Activated CD4-positive, alpha-beta memory T cell treated with anti-CD3 and anti-CD28 coated beads for 36 hours (primary cell): ENCODE results near the gene SH3PXD2B. TPM values are rescaled to one million over a fixed set of nuclear protein-coding genes. Genes with fewer than 3 reads are reported as not detected.
"Not testable (repeated sequence)": the region's sequence is repeated elsewhere in the genome, so short reads cannot be mapped to it uniquely, and the experiment has no call there.

Experiments used
- CTCF ChIA-PET: fragments of 350-600 bp; sonication (Branson Sonifier 250); formaldehyde crosslinking; loops from one replicate; lab custom pipeline; 2021; ENCODE audit warnings: antibody characterized with exemption, inconsistent platforms; lab: Charles Lee
- POLR2A ChIA-PET: fragments of 350-600 bp; sonication (Branson Sonifier 250); formaldehyde crosslinking; loops from one replicate; lab custom pipeline; 2021; ENCODE audit warnings: antibody characterized with exemption; lab: Charles Lee
- DNase-seq: peaks from one replicate; pipeline ENCODE4 v3.0.0-alpha.2; 2020
- H3K27ac Mint-ChIP-seq: one replicate; pipeline ENCODE4 v1.8.0; 2021; ENCODE audit warnings: mixed read lengths
- H3K27me3 Mint-ChIP-seq: one replicate; pipeline ENCODE4 v1.8.0; 2021; ENCODE audit warnings: mixed read lengths
- H3K36me3 Mint-ChIP-seq: one replicate; pipeline ENCODE4 v1.8.0; 2021; ENCODE audit warnings: mixed read lengths
- H3K4me1 Mint-ChIP-seq: one replicate; pipeline ENCODE4 v1.8.0; 2021; ENCODE audit warnings: low read depth, mixed read lengths
- H3K4me3 Mint-ChIP-seq: one replicate; pipeline ENCODE4 v1.8.0; 2021; ENCODE audit warnings: mild to moderate bottlenecking, mixed read lengths
- H3K9me3 Mint-ChIP-seq: one replicate; pipeline ENCODE4 v1.8.0; 2021; ENCODE audit warnings: mixed read lengths
- intact Hi-C: fragments of 100-400 bp; cut with micrococcal nuclease; formaldehyde crosslinking; loops from one replicate; pipeline ENCODE4 v1.15.1; 2023
- total RNA-seq, 2 experiments: library from RNA; stranded (reverse); gene quantifications; one replicate each; pipeline ENCODE4 v1.2.3, GENCODE V29; 2021

The SH3PXD2B gene
- total RNA-seq, 2 experiments from 2014 or later = 0.99 to 1.1 TPM

GRCh38 chr5:172481011-172481800 lies 26.9 kb upstream of the SH3PXD2B start:
- H3K27ac Mint-ChIP-seq = no peak overlapping the region
- no peaks in the 10 kb centered on the region for H3K9me3 Mint-ChIP-seq
- CTCF ChIA-PET = interaction anchor here (0.6 to 3.7 kb wide), 4 partner anchors 20 to 218 kb away, joined by 4 to 22 read pairs (median 4); no protein-coding TSS in a partner anchor
- no peak overlapping the region for H3K4me3 Mint-ChIP-seq
- intact Hi-C loops = no loop called here
- POLR2A ChIA-PET = no interaction called here
- H3K27me3 Mint-ChIP-seq = peaks cover 3% of the 10 kb centered on the region
- no peak for DNase-seq
- no peaks in the 10 kb centered on the region for H3K4me1 Mint-ChIP-seq
- H3K36me3 Mint-ChIP-seq = no peaks in the 10 kb centered on the region

- POLR2A ChIA-PET = no interaction called here
- H3K4me3 Mint-ChIP-seq = no peak overlapping the region
- H3K27ac Mint-ChIP-seq = no peak overlapping the region
- H3K9me3 Mint-ChIP-seq = no peaks in the 10 kb centered on the region
- H3K36me3 Mint-ChIP-seq = no peaks in the 10 kb centered on the region
- no peaks in the 10 kb centered on the region for H3K4me1 Mint-ChIP-seq
- H3K27me3 Mint-ChIP-seq = peaks cover 3% of the 10 kb centered on the region
- intact Hi-C loops = loop anchor here (1.0 kb wide), 1 partner anchor 218 kb away; no protein-coding TSS in a partner anchor
- CTCF ChIA-PET = interaction anchor here (0.6 to 2.1 kb wide), 5 partner anchors 101 to 220 kb away, joined by 3 to 23 read pairs (median 4); no protein-coding TSS in a partner anchor
- no peak for DNase-seq
These were observed 25.4 kb upstream of the SH3PXD2B start for GRCh38 chr5:172479784-172480115.

GRCh38 chr5:172479034-172479783 lies 24.9 kb upstream of the SH3PXD2B start:
- peak; percentile 77 for DNase-seq
- ChIA-PET CTCF (interaction anchor here (0.6 to 2.1 kb wide), 5 partner anchors 13 to 220 kb away, joined by 3 to 23 read pairs (median 4); no protein-coding TSS in a partner anchor), POLR2A (no interaction called here)
- Mint-ChIP-seq H3K36me3 (no peaks in the 10 kb centered on the region), H3K9me3 (no peaks in the 10 kb centered on the region), H3K27me3 (peaks cover 3% of the 10 kb centered on the region), H3K27ac (no peak overlapping the region), H3K4me1 (no peaks in the 10 kb centered on the region), H3K4me3 (no peak overlapping the region)
- intact Hi-C loops = loop anchor here (1.0 kb wide), 1 partner anchor 218 kb away; no protein-coding TSS in a partner anchor

- POLR2A ChIA-PET, H3K36me3 Mint-ChIP-seq, H3K4me3 Mint-ChIP-seq, H3K4me1 Mint-ChIP-seq, H3K27me3 Mint-ChIP-seq, H3K27ac Mint-ChIP-seq, DNase-seq, H3K9me3 Mint-ChIP-seq: not testable (repeated sequence)
- CTCF ChIA-PET = interaction anchor here (0.8 to 2.1 kb wide), 4 partner anchors 13 to 220 kb away, joined by 3 to 23 read pairs (median 12); no protein-coding TSS in a partner anchor
- intact Hi-C loops = loop anchor here (1.0 kb wide), 1 partner anchor 219 kb away; no protein-coding TSS in a partner anchor
These were observed 24.3 kb upstream of the SH3PXD2B start for GRCh38 chr5:172478695-172479033.

GRCh38 chr5:172478256-172478655 lies 23.9 kb upstream of the SH3PXD2B start:
- Mint-ChIP-seq H3K36me3 (no peaks in the 10 kb centered on the region), H3K27me3 (peaks cover 3% of the 10 kb centered on the region), H3K4me1 (no peaks in the 10 kb centered on the region), H3K4me3 (no peak overlapping the region), H3K9me3 (no peaks in the 10 kb centered on the region), H3K27ac (no peak overlapping the region)
- DNase-seq = no peak
- ChIA-PET POLR2A (no interaction called here), CTCF (interaction anchor here (1.5 to 2.1 kb wide), 3 partner anchors 12 to 221 kb away, joined by 3 to 23 read pairs (median 22); no protein-coding TSS in a partner anchor)
- intact Hi-C loops = no loop called here

- Mint-ChIP-seq H3K27ac (no peak overlapping the region), H3K9me3 (no peaks in the 10 kb centered on the region), H3K36me3 (no peaks in the 10 kb centered on the region), H3K4me1 (no peaks in the 10 kb centered on the region), H3K4me3 (no peak overlapping the region), H3K27me3 (peaks cover 3% of the 10 kb centered on the region)
- no peak for DNase-seq
- intact Hi-C loops = no loop called here
- ChIA-PET POLR2A (no interaction called here), CTCF (interaction anchor here (0.7 to 1.2 kb wide), 2 partner anchors 220 to 237 kb away, joined by 3 to 4 read pairs; no protein-coding TSS in a partner anchor)
These were observed 23.1 kb upstream of the SH3PXD2B start for GRCh38 chr5:172477466-172477865.

- H3K27me3 Mint-ChIP-seq = peaks cover 10% of the 10 kb centered on the region
- H3K9me3 Mint-ChIP-seq = no peaks in the 10 kb centered on the region
- no peaks in the 10 kb centered on the region for H3K4me1 Mint-ChIP-seq
- DNase-seq = no peak
- H3K27ac Mint-ChIP-seq = no peak overlapping the region
- no peaks in the 10 kb centered on the region for H3K36me3 Mint-ChIP-seq
- POLR2A ChIA-PET = no interaction called here
- intact Hi-C loops = no loop called here
- CTCF ChIA-PET = interaction anchor here (0.6 to 2.4 kb wide), 3 partner anchors 23 to 396 kb away, joined by 3 to 12 read pairs (median 4); no protein-coding TSS in a partner anchor
- no peak overlapping the region for H3K4me3 Mint-ChIP-seq
These were observed 20.0 kb upstream of the SH3PXD2B start for GRCh38 chr5:172474293-172474692.

GRCh38 chr5:172473427-172473826 lies 19.1 kb upstream of the SH3PXD2B start:
- intact Hi-C loops = no loop called here
- POLR2A ChIA-PET = no interaction called here
- H3K4me1 Mint-ChIP-seq = no peaks in the 10 kb centered on the region
- no peak overlapping the region for H3K4me3 Mint-ChIP-seq
- no peaks in the 10 kb centered on the region for H3K9me3 Mint-ChIP-seq
- CTCF ChIA-PET = interaction anchor here (0.7 to 2.4 kb wide), 2 partner anchors 224 to 242 kb away, joined by 3 to 12 read pairs; no protein-coding TSS in a partner anchor
- no peak for DNase-seq
- no peaks in the 10 kb centered on the region for H3K36me3 Mint-ChIP-seq
- H3K27ac Mint-ChIP-seq = no peak overlapping the region
- peaks cover 10% of the 10 kb centered on the region for H3K27me3 Mint-ChIP-seq

- intact Hi-C loops = no loop called here
- H3K36me3 Mint-ChIP-seq = no peaks in the 10 kb centered on the region
- H3K27ac Mint-ChIP-seq = no peak overlapping the region
- no peaks in the 10 kb centered on the region for H3K4me1 Mint-ChIP-seq
- POLR2A ChIA-PET = interaction anchor here (0.6 kb wide), 1 partner anchor 381 kb away, joined by 3 read pairs; no protein-coding TSS in a partner anchor
- no peaks in the 10 kb centered on the region for H3K9me3 Mint-ChIP-seq
- no peak for DNase-seq
- H3K27me3 Mint-ChIP-seq = peaks cover 7% of the 10 kb centered on the region
- H3K4me3 Mint-ChIP-seq = no peak overlapping the region
- CTCF ChIA-PET = interaction anchor here (1.3 to 1.5 kb wide), 2 partner anchors 10 to 244 kb away, joined by 3 to 4 read pairs; no protein-coding TSS in a partner anchor
These were observed 15.4 kb upstream of the SH3PXD2B start for GRCh38 chr5:172469697-172470096.

GRCh38 chr5:172466062-172466461 lies 11.7 kb upstream of the SH3PXD2B start:
- Mint-ChIP-seq H3K4me3 (no peak overlapping the region), H3K27me3 (peaks cover 3% of the 10 kb centered on the region), H3K9me3 (peaks cover 10% of the 10 kb centered on the region), H3K36me3 (no peaks in the 10 kb centered on the region), H3K4me1 (peaks cover 3% of the 10 kb centered on the region), H3K27ac (no peak overlapping the region)
- ChIA-PET CTCF (interaction anchor here (0.8 to 1.4 kb wide), 2 partner anchors 13 to 15 kb away, joined by 3 to 7 read pairs; no protein-coding TSS in a partner anchor), POLR2A (no interaction called here)
- intact Hi-C loops = no loop called here
- DNase-seq = no peak

- peaks cover 10% of the 10 kb centered on the region for H3K9me3 Mint-ChIP-seq
- no peaks in the 10 kb centered on the region for H3K36me3 Mint-ChIP-seq
- H3K4me1 Mint-ChIP-seq = peaks cover 8% of the 10 kb centered on the region
- H3K27ac Mint-ChIP-seq = no peak overlapping the region
- intact Hi-C loops = no loop called here
- CTCF ChIA-PET = interaction anchor here (1.2 to 5.5 kb wide), 2 partner anchors 10 to 236 kb away, joined by 3 to 53 read pairs; no protein-coding TSS in a partner anchor
- POLR2A ChIA-PET = no interaction called here
- H3K4me3 Mint-ChIP-seq = no peak overlapping the region
- DNase-seq = no peak
- H3K27me3 Mint-ChIP-seq = peaks cover 2% of the 10 kb centered on the region
These were observed 8.7 kb upstream of the SH3PXD2B start for GRCh38 chr5:172463031-172463430.
